Measurements from ENCODE around the gene FBXO17.
"Not testable (repeated sequence)": the region's sequence is repeated elsewhere in the genome, so short reads cannot be mapped to it uniquely, and the experiment has no call there.

The FBXO17 gene

DNA sequence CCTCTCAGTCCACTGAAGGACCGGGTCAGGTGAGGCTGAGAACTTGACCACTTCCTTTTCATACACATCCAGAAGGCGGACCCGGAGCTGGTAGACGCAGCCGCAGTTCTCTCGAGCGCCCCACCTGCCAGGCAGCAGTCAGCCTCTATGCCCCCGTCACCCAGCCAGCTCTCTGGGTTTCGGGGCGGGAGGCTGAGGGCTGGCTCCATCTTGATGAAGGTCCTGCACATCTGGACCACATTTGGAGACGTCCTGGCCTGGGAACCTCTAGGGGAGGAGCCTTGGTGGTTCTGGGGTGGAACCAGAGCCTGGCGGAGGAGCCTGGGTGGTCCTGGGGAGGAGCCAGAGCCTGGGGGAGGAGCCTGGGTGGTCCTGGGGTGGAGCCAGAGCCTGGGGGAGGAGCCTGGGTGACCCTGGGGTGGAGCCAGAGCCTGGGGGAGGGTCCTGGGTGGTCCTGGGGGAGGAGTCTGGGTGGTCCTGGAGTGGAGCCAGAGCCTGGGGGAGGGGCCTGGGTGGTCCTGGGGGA lies 30.5 kb downstream of the FBXO17 start:
- ChIA-PET CTCF (no interaction called here), POLR2A (no interaction called here)
- no peak overlapping the region for H3K27ac ChIP-seq (ENCODE audit: insufficient read depth in 1 of 2, low read depth in 1 of 2, low read length in 2 of 2, poor library complexity in 1 of 2, severe bottlenecking in 2 of 2)
- no peaks in the 10 kb centered on the region for H3K9me3 ChIP-seq (ENCODE audit: control extremely low read depth in 1 of 5, control insufficient read depth in 4 of 5, insufficient read depth in 2 of 5, low read depth in 1 of 5, low read length in 4 of 5)
- peaks cover 0 to 9% (median 3%) of the 10 kb centered on the region in 4 experiments for H3K4me1 ChIP-seq (ENCODE audit: control extremely low read depth in 1 of 4, control insufficient read depth in 4 of 4, insufficient read depth in 4 of 4, low read length in 3 of 4)
- WGBS (ENCODE audit: insufficient coverage): 95% methylated on average over 7 of the region's 12 CpGs
- DNase-seq: no peak
- H3K27me3 ChIP-seq (replicated peaks in 2 of 5; ENCODE audit: control insufficient read depth in 4 of 5, insufficient read depth in 5 of 5, low read length in 4 of 5): peaks cover 0 to 8% (median 2%) of the 10 kb centered on the region in 5 experiments
- H3K4me3 ChIP-seq (ENCODE audit: control insufficient read depth in 1 of 7, extremely low read depth in 1 of 7, insufficient read depth in 4 of 7, low read depth in 2 of 7, low read length in 6 of 7): no peak overlapping the region
- no peaks in the 10 kb centered on the region for H3K36me3 ChIP-seq (ENCODE audit: control insufficient read depth in 4 of 4, insufficient read depth in 4 of 4, low read length in 3 of 4)

DNA sequence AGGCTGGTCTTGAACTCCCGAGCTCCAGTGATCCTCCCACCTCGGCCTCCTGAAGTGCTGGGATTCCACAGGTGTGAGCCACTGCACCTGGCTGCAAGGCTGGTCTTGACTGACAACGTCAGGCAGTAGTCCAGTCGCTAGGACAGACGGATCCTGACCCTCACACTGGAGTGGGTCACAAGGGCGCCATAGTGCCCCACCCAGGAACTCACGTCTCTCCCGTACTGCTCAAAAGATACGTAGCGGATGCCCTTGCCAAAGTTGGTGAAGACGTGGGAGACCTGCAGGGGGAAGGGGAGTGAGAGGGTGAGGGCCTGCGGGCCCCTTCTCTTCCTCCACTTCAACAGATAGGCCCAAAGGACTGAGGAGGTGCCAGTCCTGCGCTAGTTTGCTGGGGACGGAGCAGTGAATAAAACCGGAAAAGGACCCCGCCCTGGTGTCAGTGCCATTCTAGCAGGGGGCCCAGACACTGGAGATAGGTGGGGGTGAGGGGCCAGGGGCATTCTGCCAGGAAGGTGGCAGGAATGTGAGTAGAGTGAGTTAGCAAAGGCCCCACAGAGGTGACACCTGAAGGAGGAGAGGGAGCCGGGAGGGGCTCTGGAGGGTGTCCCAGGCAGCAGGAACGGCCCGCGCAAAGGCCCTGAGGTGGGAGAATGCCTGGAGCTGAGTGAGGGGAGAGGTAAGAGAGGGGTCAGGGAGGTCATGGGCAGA lies 32.9 kb downstream of the FBXO17 start:
- no peak for DNase-seq
- Histone ChIP-seq H3K27ac (ENCODE audit: insufficient read depth in 1 of 2, low read depth in 1 of 2, low read length in 2 of 2, poor library complexity in 1 of 2, severe bottlenecking in 2 of 2) (no peak overlapping the region), H3K4me3 (ENCODE audit: control insufficient read depth in 1 of 7, extremely low read depth in 1 of 7, insufficient read depth in 4 of 7, low read depth in 2 of 7, low read length in 6 of 7) (no peak overlapping the region), H3K9me3 (ENCODE audit: control extremely low read depth in 1 of 5, control insufficient read depth in 4 of 5, insufficient read depth in 2 of 5, low read depth in 1 of 5, low read length in 4 of 5) (no peaks in the 10 kb centered on the region), H3K27me3 (replicated peaks in 2 of 5; ENCODE audit: control insufficient read depth in 4 of 5, insufficient read depth in 5 of 5, low read length in 4 of 5) (no peaks in the 10 kb centered on the region), H3K4me1 (ENCODE audit: control extremely low read depth in 1 of 4, control insufficient read depth in 4 of 4, insufficient read depth in 4 of 4, low read length in 3 of 4) (peaks cover 0 to 11% (median 3%) of the 10 kb centered on the region in 4 experiments), H3K36me3 (ENCODE audit: control insufficient read depth in 4 of 4, insufficient read depth in 4 of 4, low read length in 3 of 4) (no peaks in the 10 kb centered on the region)
- WGBS (ENCODE audit: insufficient coverage): 97% methylated on average over 13 of the region's 20 CpGs
- ChIA-PET POLR2A (interaction anchor here (0.6 kb wide), 1 partner anchor 306 kb away, joined by 3 read pairs; no protein-coding TSS in a partner anchor), CTCF (no interaction called here)

DNA sequence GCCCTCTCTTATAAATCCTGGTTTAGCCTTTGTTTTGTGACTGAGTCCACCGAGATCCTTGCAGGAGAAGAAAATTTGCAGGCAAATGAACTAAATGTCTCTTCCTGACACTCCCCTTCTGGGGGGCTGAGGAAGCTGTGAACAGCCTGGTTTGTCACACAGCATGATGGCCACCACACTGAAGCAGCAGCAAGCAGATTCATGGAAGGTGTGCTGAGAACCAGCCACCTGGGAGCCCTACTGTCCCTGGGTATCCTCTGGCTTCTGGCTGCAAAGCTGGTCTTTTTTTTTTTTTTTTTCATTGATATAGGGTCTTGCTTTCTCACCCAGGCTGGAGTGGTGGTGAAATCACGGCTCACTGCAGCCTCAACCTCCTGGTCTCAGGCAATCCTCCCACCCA lies 33.6 kb downstream of the FBXO17 start:
- 100% methylated on average over 2 of the region's 2 CpGs for WGBS (ENCODE audit: insufficient coverage)
- no peaks in the 10 kb centered on the region for H3K9me3 ChIP-seq (ENCODE audit: control extremely low read depth in 1 of 5, control insufficient read depth in 4 of 5, insufficient read depth in 2 of 5, low read depth in 1 of 5, low read length in 4 of 5)
- H3K4me3 ChIP-seq (ENCODE audit: control insufficient read depth in 1 of 7, extremely low read depth in 1 of 7, insufficient read depth in 4 of 7, low read depth in 2 of 7, low read length in 6 of 7): no peak overlapping the region
- H3K4me1 ChIP-seq (ENCODE audit: control extremely low read depth in 1 of 4, control insufficient read depth in 4 of 4, insufficient read depth in 4 of 4, low read length in 3 of 4): peaks cover 0 to 11% (median 3%) of the 10 kb centered on the region in 4 experiments
- DNase-seq: no peak
- no peaks in the 10 kb centered on the region for H3K36me3 ChIP-seq (ENCODE audit: control insufficient read depth in 4 of 4, insufficient read depth in 4 of 4, low read length in 3 of 4)
- ChIA-PET POLR2A (no interaction called here), CTCF (no interaction called here)
- H3K27ac ChIP-seq (ENCODE audit: insufficient read depth in 1 of 2, low read depth in 1 of 2, low read length in 2 of 2, poor library complexity in 1 of 2, severe bottlenecking in 2 of 2): no peak overlapping the region
- no peaks in the 10 kb centered on the region for H3K27me3 ChIP-seq (replicated peaks in 2 of 5; ENCODE audit: control insufficient read depth in 4 of 5, insufficient read depth in 5 of 5, low read length in 4 of 5)

DNA sequence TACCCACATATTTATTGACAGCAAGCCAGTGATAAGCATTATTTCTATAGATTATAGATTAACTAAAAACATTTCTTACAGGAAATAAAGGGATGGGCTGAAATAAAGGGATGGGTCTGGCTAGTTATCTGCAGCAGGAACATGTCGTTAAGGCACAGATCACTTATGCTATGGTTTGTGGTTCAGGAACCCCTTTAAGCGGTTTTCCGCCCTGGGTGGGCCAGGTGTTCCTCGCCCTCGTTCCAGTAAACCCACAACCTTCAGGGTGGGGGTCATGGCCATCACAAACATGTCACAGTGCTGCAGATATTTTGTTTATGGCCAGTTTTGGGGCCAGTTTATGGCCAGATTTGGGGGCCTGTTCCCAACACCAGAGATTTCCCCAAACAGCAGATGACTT lies 34.1 kb downstream of the FBXO17 start:
- H3K36me3 ChIP-seq (ENCODE audit: control insufficient read depth in 4 of 4, insufficient read depth in 4 of 4, low read length in 3 of 4); POLR2A ChIA-PET; H3K9me3 ChIP-seq (ENCODE audit: control extremely low read depth in 1 of 5, control insufficient read depth in 4 of 5, insufficient read depth in 2 of 5, low read depth in 1 of 5, low read length in 4 of 5); H3K27me3 ChIP-seq (replicated peaks in 2 of 5; ENCODE audit: control insufficient read depth in 4 of 5, insufficient read depth in 5 of 5, low read length in 4 of 5); DNase-seq; H3K27ac ChIP-seq (ENCODE audit: insufficient read depth in 1 of 2, low read depth in 1 of 2, low read length in 2 of 2, poor library complexity in 1 of 2, severe bottlenecking in 2 of 2); H3K4me3 ChIP-seq (ENCODE audit: control insufficient read depth in 1 of 7, extremely low read depth in 1 of 7, insufficient read depth in 4 of 7, low read depth in 2 of 7, low read length in 6 of 7): not testable (repeated sequence)
- 81% methylated on average over 5 of the region's 5 CpGs for WGBS (ENCODE audit: insufficient coverage)
- peaks cover 0 to 11% (median 3%) of the 10 kb centered on the region in 4 experiments for H3K4me1 ChIP-seq (ENCODE audit: control extremely low read depth in 1 of 4, control insufficient read depth in 4 of 4, insufficient read depth in 4 of 4, low read length in 3 of 4)
- CTCF ChIA-PET: interaction anchor here (3.4 kb wide), 1 partner anchor 10 kb away, joined by 12 read pairs; no protein-coding TSS in a partner anchor

DNA sequence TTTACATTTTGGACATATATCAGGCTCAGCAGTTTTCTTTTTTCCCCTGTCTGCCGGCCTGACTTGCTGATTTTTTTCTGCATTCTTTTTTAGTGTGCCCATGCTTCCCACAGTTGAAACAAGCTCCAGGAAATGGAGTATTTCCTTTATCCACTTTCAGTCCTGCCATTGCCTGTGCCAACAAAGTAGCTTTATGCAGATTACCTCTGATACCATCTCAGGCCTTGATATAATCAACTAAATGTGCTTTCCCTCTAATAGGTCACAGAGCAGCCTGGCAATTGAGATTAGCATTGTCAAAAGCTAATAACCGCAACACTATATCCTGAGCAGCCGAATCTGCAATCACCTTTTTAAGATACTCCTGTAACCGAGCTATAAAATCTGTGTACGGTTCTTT lies 35.6 kb downstream of the FBXO17 start:
- ChIA-PET POLR2A (interaction anchor here (0.7 kb wide), 1 partner anchor 112 kb away, joined by 3 read pairs; no protein-coding TSS in a partner anchor), CTCF (interaction anchor here (1.2 to 3.4 kb wide), 4 partner anchors 10 to 22 kb away, joined by 3 to 12 read pairs (median 6); no protein-coding TSS in a partner anchor)
- peak in 1 of 3 donors; percentile 43 for DNase-seq
- peaks cover 0 to 11% (median 3%) of the 10 kb centered on the region in 4 experiments for H3K4me1 ChIP-seq (ENCODE audit: control extremely low read depth in 1 of 4, control insufficient read depth in 4 of 4, insufficient read depth in 4 of 4, low read length in 3 of 4)
- peaks cover 0 to 4% (median under 1%) of the 10 kb centered on the region in 5 experiments for H3K9me3 ChIP-seq (ENCODE audit: control extremely low read depth in 1 of 5, control insufficient read depth in 4 of 5, insufficient read depth in 2 of 5, low read depth in 1 of 5, low read length in 4 of 5)
- WGBS (ENCODE audit: insufficient coverage): 12% methylated on average over 5 of the region's 5 CpGs
- H3K27me3 ChIP-seq (replicated peaks in 2 of 5; ENCODE audit: control insufficient read depth in 4 of 5, insufficient read depth in 5 of 5, low read length in 4 of 5): no peaks in the 10 kb centered on the region
- peaks cover 0 to 2% (median under 1%) of the 10 kb centered on the region in 4 experiments for H3K36me3 ChIP-seq (ENCODE audit: control insufficient read depth in 4 of 4, insufficient read depth in 4 of 4, low read length in 3 of 4)
- H3K4me3 ChIP-seq (ENCODE audit: control insufficient read depth in 1 of 7, extremely low read depth in 1 of 7, insufficient read depth in 4 of 7, low read depth in 2 of 7, low read length in 6 of 7): peak overlapping the region in 1 of 7 experiments; percentile 20
- H3K27ac ChIP-seq (ENCODE audit: insufficient read depth in 1 of 2, low read depth in 1 of 2, low read length in 2 of 2, poor library complexity in 1 of 2, severe bottlenecking in 2 of 2): no peak overlapping the region

DNA sequence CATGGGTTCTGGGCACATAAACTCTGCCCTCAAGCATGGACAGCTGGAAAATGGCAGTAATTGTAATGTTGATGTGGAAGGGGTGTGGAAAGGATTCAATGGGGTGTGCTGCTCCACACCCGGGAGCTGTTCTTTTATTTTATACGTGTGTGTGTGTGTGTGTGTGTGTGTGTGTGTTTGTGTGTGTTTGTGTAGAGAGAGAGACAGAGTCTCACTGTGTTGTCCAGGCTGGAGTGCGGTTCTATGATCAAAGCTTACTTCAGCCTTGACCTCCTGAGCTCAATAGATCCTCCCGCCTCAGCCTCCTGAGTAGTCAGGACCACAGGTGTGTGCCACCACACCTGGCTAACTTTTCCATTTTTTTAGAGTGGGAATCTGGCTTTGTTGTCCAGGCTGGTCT lies 42.0 kb downstream of the FBXO17 start:
- no peaks in the 10 kb centered on the region for H3K27me3 ChIP-seq (replicated peaks in 2 of 5; ENCODE audit: control insufficient read depth in 4 of 5, insufficient read depth in 5 of 5, low read length in 4 of 5)
- H3K27ac ChIP-seq (ENCODE audit: insufficient read depth in 1 of 2, low read depth in 1 of 2, low read length in 2 of 2, poor library complexity in 1 of 2, severe bottlenecking in 2 of 2): no peak overlapping the region
- ChIA-PET CTCF (interaction anchor here (0.7 to 1.6 kb wide), 9 partner anchors 14 to 299 kb away, joined by 3 to 4 read pairs (median 3); partner anchors contain the start of gene CAPN12), POLR2A (no interaction called here)
- H3K4me1 ChIP-seq (ENCODE audit: control extremely low read depth in 1 of 4, control insufficient read depth in 4 of 4, insufficient read depth in 4 of 4, low read length in 3 of 4): peaks cover 5 to 24% (median 20%) of the 10 kb centered on the region in 4 experiments
- H3K36me3 ChIP-seq (ENCODE audit: control insufficient read depth in 4 of 4, insufficient read depth in 4 of 4, low read length in 3 of 4): peaks cover 0 to 24% (median 11%) of the 10 kb centered on the region in 4 experiments
- no peak for DNase-seq
- 100% methylated on average over 1 of the region's 4 CpGs for WGBS (ENCODE audit: insufficient coverage)
- H3K4me3 ChIP-seq (ENCODE audit: control insufficient read depth in 1 of 7, extremely low read depth in 1 of 7, insufficient read depth in 4 of 7, low read depth in 2 of 7, low read length in 6 of 7): no peak overlapping the region
- peaks cover 0 to 11% (median 6%) of the 10 kb centered on the region in 5 experiments for H3K9me3 ChIP-seq (ENCODE audit: control extremely low read depth in 1 of 5, control insufficient read depth in 4 of 5, insufficient read depth in 2 of 5, low read depth in 1 of 5, low read length in 4 of 5)
